OCI-LY3 (cell line): ENCODE measurements around the gene DLG1.

Source experiments
- EZH2phosphoT487 ChIP-seq: fragments of 200-600 bp; shearing (Covaris generic); IDR thresholded peaks from 2 replicates; pipeline ENCODE4 v1.6.1; 2018; ENCODE audit warnings: antibody characterized with exemption, mixed run types, low read depth
- TF ChIP-seq, protein P1 (sequence below): fragments of 200-600, 300-600 bp; sonication (generic); IDR thresholded peaks from 2 replicates; pipeline ENCODE4 v1.5.1; 2014; ENCODE audit warnings: antibody characterized with exemption, low read length, low read depth

DNA sequence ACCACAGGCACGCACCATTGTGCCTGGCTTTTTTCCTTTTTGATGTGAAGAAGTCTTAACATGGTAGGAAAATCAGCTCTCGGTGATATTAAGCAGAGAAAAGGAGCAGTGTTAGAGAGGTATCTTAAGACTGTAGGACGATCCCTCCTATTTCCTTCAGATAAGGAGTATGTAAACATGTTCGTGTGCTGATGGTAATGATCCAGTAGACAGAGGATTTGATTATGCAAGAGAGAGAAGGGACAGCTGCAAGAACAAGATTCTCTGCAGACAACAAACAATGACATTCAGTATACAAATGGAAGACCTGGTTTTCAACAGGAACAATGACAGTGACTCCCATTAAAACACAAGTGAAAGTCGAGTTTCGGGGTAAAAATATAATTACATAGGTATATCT lies 173.7 kb downstream of the DLG1 start:
- TF ChIP-seq, protein P1, sequence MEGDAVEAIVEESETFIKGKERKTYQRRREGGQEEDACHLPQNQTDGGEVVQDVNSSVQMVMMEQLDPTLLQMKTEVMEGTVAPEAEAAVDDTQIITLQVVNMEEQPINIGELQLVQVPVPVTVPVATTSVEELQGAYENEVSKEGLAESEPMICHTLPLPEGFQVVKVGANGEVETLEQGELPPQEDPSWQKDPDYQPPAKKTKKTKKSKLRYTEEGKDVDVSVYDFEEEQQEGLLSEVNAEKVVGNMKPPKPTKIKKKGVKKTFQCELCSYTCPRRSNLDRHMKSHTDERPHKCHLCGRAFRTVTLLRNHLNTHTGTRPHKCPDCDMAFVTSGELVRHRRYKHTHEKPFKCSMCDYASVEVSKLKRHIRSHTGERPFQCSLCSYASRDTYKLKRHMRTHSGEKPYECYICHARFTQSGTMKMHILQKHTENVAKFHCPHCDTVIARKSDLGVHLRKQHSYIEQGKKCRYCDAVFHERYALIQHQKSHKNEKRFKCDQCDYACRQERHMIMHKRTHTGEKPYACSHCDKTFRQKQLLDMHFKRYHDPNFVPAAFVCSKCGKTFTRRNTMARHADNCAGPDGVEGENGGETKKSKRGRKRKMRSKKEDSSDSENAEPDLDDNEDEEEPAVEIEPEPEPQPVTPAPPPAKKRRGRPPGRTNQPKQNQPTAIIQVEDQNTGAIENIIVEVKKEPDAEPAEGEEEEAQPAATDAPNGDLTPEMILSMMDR: no peak
- no peak for TF ChIP-seq EZH2phosphoT487
